HG03025 (cell line): ENCODE measurements around the gene MYO7B.

Experiments
- ATAC-seq: cut with Tn5 transposase; IDR thresholded peaks from one replicate; pipeline ENCODE4 v1.9.1; 2021; ENCODE audit warnings: mild to moderate bottlenecking, moderate library complexity; ENCODE audit not compliant: unreplicated experiment, low FRiP score

The MYO7B gene

DNA sequence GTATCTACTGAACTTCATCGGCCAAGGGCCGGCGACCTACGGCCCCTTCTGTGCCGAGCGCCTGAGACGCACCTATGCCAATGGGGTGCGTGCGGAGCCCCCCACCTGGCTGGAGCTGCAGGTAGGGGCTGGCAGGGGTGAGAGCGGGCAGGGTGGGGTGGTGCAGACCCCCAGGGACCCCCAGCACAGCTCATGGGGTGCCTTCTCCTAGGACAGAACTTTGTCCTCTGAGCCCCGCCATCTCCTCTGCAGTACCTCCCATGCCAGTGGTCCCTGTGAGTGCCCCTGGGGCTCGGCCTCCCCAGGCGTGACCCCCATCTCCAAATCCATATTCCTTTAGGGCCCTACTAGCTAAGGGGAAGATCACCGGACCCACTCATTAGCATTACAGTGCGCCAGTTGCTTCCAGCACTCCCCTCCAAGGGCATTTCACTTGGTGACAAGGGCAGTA is 86.5 kb downstream of the MYO7B start:
- ATAC-seq: no peak

DNA sequence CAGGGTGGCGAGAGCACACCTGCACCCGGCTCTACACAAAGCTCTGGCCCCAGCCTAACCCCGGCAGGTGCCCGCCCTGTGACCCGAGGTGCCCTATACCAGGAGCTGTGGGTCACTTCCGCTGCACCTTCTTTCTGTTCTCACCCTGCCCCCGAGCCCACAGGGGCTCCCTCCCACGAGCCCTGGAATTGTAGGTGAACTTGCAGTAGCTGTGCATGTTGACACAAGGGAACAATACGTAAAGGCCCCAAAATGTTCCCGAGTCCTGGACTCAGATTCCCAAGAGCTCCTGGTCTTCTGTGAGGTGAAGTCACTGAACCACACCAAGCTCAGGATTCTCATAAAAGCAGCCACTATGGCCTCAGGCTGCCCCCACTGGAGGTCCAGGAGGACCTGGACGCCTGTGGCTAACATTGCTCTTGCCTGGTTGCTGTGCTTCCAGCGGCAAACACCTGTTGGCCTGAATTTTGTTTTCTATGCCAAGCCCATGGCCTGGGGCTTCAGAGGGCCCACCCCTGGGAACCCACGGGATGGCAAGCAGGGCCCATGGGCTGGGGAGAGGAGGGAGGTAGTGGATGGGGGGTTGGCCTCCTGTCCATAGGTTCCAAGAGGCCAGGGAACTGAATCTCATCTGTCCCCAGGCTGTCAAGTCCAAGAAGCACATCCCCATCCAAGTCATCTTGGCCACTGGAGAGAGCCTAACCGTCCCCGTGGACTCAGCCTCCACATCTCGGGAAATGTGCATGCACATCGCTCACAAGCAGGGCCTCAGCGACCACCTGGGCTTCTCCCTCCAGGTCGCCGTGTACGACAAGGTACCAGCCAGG is 87.3 kb downstream of the MYO7B start:
- no peak for ATAC-seq

DNA sequence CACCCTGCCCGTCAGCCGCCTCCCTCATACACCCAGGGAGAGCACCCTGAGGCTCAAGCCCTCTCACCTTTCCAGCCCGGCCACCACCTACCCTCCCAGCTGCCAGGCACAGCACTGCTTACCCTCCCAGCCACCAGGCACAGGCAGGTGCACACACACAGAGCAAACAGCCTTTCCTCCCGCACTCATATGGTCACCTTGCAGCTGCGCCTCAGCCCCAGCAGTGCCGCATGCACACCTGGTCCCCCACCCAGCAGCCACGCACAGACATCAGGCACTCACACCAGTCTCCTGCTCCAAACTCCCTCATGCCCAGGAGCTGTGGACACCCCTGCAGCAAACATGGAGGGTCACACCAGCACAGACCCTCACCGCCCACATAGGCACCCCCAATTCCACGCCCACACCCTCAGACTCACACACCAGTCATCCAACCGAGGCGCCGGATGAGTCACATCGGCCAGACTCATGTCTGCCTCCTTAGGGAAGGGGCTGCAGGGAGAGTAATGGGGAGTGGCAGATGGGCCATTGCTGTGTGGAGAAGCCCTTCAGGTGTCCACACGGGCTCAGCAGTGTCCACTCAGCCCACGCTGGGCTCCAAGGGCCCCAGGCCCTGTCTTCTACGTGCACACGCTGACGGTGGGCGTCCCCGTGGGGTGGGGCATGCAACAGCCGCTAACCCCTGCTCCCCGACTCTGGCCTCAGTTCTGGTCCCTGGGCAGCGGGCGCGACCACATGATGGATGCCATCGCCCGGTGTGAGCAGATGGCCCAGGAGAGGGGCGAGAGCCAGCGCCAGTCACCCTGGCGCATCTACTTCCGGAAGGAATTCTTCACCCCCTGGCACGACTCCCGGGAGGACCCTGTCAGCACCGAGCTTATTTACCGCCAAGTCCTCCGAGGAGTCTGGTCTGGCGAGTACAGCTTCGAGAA is 88.2 kb downstream of the MYO7B start:
- no peak for ATAC-seq

DNA sequence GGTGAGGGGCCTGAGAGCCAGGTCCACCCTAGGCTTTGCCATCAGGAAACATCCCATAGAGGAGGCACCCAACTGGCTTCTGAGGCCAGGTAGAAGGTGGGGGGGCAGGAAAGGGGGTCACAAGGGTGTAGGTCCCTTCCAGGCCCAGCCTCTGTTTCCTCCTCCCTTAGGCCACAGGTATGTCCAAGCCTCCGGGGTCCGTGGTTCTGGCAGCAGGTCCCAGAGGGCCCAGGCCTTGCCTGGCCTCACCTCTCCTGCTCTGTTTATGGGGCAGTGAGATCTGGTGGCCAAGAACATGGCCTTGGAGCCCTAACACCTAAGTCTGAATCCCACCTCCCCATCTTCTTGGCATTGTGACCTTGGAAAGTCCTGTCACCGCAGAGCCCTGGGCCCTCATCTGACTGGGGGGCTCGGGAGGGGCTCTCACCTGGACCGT is 88.9 kb downstream of the MYO7B start:
- ATAC-seq: no peak

DNA sequence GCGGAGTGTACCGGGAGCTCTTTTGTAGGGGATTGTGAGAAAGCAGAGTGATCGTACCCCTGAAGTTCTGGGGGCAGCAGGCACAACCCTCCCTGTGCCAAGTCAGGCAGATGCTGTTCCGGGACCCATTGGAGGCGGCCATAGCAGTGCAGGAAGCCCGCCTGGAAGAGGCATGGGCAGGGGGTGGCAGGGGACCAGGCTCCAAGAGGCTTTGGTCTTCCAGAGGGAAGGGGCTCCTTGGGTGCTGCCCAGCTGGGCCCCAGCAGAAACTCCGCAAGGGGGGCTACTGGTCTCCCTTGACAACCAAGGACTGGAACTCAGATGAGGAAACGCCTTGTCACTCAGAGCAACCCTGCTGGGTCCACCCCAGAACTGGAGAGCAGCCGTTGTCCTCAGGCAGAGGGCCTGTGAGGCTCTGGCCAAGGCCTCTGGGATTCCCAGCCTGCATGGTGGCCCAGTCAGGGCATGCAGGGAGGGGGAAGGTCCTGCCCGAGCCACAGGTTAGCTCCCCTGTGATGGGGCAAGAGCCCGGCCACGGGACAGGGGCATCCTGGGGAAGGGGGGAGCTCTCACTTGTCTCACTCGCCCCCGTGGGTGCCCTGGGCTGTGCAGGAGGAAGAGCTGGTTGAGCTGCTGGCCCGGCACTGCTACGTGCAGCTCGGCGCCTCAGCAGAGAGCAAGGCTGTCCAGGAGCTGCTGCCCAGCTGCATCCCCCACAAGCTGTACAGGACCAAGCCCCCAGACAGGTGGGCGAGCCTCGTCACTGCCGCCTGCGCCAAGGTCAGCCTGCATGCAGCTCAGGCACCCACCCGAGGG is 89.5 kb downstream of the MYO7B start:
- no peak for ATAC-seq

DNA sequence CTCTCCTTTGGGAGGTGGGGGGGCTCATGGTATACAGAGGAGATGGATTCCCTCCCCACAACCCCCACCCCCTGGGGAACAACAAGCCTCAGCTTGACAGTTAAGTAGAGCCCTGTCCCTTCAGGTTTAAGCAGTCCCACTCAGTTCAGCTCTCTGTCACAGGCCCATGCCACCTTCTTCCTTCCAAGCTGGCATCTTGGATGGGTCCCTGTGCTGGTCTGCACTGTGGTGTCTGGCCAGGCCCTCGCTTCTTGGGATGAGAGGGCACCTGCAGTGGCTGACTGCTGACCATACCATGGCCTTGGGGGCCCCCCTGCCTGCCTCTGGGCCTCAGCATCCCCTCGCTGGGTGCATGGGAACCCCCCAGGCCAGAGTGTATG is 90.1 kb downstream of the MYO7B start:
- ATAC-seq: no peak

DNA sequence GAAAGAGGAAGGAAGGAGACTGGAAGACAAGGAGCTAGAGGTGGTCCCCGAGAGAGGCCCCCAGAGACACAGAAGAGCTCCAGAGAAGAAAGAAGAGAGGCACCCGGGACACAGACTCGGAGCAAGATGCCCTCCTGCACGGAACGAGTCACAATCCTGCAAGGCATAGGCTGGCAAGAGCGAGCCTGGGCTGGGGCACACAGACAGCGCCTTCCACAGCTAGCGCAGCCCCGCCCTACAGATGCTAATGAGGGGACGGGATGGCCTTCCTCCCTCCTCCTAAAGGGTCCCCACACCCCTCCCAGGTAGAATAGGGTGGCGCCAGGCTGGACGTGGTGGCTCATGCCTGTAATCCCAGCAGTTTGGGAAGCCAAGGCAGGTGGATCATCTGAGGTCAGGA is 90.7 kb downstream of the MYO7B start:
- ATAC-seq: no peak

DNA sequence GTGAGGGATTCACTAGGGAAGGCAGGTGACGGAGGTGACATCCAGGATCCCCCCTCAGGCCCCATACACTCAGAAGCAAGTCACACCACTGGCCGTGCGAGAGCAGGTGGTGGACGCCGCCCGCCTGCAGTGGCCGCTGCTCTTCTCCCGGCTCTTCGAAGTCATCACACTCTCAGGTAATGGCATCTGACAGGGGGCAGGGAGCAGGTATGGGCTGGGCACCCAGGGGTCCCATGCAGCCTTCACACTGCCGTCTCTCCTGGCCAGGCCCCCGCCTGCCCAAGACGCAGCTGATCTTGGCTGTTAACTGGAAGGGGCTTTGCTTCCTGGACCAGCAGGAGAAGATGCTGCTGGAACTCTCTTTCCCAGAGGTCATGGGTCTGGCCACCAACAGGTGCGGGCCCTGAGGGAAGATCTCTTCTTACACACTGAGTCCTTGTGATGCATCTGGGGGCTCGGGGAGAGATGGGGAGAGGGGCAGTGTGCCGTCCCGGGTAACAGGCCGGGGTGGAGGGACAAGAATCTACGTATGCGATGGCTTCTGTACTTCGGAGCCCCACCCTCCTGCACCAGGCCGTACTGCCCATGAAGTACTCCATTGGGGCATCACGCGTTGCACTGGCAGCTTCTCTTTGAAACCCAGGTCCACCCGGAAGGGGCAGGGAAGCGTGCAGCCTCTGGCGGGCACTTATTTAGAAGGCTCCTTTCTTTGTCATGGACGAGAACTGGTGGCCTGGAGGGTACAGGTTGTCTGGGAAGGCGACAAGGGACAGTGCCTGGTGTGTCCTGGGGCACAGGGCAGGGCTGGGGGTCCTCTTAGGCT is 91.6 kb downstream of the MYO7B start:
- ATAC-seq: no peak

DNA sequence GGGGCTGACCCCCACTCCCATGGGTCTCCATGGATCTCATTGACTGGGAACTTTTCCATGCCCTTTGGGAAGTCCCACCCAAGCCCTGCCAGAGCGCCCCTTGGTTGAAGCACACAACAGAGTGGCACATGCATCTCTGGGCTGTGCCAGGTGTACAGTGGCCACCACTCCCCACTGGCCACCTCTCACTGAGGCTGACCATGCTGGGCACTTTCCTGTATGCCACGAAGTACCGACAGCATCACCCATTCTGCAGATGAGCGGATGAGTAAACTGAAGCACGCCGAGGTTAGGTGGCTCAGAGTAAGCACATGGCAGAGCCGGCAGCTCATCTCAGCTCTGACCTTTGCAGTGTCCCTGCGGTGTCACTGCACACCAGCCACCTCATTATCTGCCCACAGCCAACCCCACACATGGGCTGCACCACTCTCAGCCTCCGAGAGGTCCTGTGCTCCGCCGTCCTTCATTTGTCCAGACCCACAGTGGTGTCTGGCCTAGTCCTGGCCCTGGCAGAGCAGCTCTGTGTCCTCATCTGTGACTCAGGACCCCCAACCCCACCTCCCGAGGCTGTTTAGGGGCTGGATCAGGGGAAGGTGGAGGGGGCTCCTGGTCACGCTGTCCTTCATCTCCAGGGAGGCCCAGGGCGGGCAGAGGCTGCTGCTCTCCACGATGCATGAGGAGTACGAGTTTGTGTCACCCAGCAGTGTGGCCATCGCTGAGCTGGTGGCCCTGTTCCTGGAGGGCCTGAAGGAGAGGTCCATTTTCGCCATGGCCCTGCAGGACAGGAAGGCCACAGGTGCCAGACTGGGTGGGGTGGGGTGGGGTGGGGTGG is 92.5 kb downstream of the MYO7B start:
- no peak for ATAC-seq

DNA sequence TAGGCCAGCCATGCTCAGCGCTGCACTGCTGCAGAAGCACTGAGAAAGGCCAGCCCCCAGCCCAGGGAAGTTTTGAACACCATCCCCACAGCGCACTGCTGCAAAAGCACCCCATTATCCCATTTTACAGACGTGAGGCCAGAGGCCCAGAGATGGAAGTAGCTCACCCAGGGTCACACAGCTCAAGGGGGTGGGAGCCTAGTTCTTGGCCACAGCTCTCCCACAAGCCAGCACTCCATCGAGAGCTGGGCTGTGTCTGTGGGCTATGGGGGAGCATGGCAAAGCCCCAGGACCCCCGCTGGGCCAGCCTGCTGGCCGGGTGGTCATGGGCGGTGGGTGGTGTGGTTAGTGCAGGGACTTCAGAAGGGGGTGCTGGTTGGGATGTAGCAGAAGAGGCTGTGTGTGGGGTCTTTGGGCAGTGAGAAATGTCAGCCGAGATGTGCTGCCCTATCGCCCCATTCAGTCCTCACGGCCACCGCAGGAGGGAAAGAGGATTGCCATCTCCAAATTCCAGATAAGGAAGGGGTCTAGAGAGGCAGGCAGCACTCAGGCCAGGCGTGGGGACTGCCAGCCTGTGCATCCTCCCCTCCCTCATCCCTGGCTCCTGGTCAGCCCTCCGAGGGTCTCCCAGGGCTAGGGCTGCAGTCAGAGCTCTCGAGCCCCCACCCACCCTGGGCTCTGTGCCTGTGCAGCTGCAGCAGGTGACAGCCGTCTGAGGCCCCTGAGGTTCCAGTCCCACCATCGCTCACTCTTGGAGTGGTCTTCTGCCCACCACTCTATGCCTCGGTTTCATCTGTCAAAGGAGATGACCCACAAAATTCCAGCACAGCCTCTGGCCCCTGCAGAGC is 93.5 kb downstream of the MYO7B start:
- ATAC-seq: no peak

DNA sequence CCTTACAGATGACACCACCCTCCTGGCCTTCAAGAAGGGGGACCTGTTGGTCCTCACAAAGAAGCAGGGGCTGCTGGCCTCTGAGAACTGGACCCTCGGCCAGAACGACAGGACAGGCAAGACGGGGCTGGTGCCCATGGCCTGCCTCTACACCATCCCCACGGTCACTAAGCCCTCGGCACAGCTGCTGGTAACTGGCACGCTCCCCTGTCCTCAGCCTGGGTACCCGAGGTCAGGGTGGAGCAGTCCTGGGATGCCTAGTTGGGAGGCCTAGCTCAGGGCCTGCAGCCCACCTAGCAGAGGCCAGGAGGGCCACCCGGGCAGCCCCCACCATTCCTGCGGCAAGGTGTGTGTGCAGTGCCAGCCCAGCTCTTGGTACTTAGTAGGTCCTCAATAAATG is 94.2 kb downstream of the MYO7B start:
- no peak for ATAC-seq

DNA sequence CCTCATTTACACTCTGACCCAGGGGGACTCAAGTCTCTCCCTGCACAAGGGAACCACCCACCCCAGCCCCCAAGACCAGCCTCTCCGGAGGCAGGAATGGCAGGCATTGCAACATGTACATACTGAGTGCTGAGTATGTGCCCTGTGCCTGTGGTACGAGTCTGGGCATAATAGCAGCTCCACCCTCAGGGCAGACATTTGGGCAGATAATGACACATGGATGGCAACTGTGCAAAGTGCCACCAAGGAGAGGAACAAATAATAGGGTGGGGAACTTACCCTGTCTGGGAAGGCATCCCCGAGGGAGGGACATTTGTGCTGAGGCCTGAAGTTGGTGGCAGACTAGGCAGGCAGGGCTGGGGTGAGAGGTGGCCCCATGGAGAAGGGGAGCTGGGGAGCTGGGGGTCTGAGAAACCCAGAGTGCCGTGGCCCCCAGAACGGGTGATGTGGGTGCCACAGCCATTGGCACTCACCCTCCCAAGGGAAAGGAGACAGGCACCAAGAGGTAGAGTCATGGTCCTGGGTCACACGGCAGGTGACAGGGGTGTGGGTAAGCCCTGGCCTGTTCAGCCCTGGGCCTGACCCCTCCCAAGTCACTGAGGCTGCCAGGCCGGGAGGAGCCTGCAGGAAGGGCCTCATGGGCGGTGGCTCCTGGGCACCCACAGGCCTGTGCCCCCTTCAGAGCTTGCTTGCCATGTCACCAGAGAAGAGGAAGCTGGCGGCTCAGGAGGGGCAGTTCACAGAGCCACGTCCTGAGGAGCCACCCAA is 94.8 kb downstream of the MYO7B start:
- ATAC-seq: no peak

DNA sequence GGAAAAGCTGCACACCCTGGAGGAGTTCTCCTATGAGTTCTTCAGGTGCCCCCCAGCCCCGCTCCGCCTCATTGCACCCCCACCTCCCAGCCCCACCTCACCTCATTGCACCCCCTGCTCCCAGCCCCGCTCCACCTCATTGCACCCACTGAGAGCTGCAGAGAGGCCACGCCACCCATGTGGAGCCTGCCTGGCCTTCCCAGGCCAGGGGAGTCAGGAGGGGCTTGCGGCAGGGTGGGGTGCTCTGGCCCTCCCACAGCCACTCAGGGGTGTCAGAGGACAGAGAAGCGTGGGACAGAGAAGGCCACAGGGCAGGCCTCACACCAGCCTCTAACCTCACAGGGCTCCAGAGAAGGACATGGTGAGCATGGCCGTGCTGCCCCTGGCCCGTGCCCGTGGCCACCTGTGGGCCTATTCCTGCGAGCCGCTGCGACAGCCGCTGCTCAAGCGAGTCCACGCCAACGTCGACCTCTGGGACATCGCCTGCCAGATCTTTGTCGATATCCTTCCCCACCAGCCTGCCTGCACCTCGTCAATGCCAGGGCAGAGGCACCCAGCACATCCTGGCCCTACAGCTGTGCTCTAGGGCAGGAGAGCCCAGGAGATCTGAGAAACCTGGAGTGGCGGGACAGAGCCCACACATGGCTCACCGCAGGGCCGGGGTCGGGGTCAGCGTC is 95.5 kb downstream of the MYO7B start:
- ATAC-seq: no peak

DNA sequence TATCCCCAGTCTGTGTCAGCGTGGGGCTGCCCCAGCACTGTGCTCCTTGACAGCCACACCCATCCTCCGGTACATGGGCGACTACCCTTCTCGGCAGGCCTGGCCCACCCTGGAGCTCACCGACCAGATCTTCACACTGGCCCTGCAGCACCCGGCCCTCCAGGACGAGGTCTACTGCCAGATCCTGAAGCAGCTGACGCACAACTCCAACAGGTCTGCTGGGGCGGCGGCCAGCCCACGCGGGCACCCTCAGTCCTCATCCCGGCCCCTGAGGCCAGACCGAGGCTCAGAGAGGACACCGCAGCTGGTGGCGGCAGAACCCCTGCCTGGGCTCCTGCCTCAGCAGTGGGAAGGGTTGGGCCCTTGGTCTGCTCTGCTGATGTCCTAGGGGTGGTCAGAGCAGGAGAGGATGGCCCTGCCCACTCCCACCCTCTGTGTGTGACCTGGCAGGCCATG is 96.1 kb downstream of the MYO7B start:
- no peak for ATAC-seq

DNA sequence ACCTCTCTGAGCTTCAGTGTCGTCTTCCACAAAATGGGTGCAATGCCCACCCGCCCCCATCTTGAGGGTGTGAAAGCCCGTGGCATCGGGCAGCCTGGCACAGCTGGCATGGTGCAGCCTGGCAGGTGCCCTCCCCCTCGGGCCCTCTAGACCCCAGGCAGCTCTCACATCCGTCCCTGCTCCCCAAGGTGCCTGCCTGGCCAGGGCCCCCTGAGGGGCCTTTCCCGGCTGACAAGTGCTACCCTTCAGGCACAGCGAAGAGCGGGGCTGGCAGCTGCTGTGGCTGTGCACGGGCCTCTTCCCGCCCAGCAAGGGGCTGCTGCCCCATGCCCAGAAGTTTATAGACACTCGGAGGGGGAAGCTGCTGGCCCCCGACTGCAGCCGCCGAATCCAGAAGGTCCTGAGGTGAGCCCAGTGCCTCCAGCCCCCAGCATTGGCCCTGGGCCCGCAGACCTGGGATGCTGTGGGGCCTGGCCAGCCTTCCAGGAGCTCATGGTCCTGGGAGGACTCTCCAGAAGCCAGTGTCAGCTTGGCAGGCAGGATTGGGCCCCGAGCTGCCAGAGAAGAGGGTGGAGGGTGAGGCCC is 96.6 kb downstream of the MYO7B start:
- no peak for ATAC-seq
